22Rv1 (cell line): ENCODE data around the gene RPEL1.

Source experiments
- H3K27ac ChIP-seq: fragments of 450-650 bp; 2 replicates; pipeline ENCODE4 v1.5.1; 2017
- ZFX ChIP-seq: fragments of 450-650 bp; IDR thresholded peaks from 2 replicates; pipeline ENCODE4 v1.6.1; 2017; ENCODE audit warnings: antibody characterized with exemption, borderline replicate concordance
- TF ChIP-seq, protein P1 (sequence below): fragments of 450-650 bp; IDR thresholded peaks from 2 replicates; pipeline ENCODE4 v1.5.1; 2017; ENCODE audit warnings: mild to moderate bottlenecking

The RPEL1 gene

DNA sequence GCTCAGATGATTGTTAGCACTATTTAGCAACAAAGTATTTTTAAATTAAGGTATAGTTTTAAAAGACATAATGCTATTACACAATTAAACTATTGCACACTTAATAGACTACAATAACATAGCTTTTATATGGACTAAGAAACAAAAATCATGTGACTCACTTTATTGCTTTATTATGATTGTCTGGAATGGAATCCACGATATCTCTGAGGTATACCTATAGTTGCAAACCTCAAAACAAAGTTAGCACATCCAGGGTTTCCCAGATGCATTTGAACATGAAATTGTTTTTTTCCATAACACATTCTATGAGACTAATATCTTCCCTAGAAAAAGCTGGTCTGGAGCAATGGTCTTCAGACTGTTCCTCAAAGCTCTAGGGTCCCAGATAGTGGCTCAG is 18.3 kb upstream of the RPEL1 start:
- H3K27ac ChIP-seq: no peak overlapping the region
- no peak for TF ChIP-seq ZFX
- TF ChIP-seq, protein P1, sequence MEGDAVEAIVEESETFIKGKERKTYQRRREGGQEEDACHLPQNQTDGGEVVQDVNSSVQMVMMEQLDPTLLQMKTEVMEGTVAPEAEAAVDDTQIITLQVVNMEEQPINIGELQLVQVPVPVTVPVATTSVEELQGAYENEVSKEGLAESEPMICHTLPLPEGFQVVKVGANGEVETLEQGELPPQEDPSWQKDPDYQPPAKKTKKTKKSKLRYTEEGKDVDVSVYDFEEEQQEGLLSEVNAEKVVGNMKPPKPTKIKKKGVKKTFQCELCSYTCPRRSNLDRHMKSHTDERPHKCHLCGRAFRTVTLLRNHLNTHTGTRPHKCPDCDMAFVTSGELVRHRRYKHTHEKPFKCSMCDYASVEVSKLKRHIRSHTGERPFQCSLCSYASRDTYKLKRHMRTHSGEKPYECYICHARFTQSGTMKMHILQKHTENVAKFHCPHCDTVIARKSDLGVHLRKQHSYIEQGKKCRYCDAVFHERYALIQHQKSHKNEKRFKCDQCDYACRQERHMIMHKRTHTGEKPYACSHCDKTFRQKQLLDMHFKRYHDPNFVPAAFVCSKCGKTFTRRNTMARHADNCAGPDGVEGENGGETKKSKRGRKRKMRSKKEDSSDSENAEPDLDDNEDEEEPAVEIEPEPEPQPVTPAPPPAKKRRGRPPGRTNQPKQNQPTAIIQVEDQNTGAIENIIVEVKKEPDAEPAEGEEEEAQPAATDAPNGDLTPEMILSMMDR: no peak

DNA sequence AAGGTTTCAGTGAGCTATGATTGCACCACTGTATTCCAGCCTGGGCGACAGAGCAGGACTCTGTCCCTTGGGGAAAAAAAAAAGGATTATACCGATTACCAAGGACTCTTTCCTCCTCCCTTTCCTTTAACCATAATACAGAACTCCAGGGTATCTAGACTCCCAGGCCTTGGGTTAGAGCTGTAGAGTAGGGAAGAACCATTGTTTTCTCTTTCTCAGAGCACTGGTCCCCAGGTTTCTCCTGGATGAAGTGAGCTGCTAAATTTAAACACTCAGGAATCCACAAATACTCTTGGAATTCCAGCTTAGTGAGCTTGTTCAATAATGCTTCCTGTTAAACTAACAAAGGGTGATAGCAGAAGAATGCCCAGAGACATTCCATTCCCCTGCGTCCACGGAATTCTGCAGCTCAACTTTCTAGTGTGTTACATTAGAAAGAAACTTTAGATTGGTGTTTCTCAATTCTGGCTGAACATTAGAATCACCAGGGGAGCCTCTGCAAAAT is 14.6 kb upstream of the RPEL1 start:
- TF ChIP-seq, protein P1: no peak
- no peak for TF ChIP-seq ZFX
- H3K27ac ChIP-seq: no peak overlapping the region

DNA sequence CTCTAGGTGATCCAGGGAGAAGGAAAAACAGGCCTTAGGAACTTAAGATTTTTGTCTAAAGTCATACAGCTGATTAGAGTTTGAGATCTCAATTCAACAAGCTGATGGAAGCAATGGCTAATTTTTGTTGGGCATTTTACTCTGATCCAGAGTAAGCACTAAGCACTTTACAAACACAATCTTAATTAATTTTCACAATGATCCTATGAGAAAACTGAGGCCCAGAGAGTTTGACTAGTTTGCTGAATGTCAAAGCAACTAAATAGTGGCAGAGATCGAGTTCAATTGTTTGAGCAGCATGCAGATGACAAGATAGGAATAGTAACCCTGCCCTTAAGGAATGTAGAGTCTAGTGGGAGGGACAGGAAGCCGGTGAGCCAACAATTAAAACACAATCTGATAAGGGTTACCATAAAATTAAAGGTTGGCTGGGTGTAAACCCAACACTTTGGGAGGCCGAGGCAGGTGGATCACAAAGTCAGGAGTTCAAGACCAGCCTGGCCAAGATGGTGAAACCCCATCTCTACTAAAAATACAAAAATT is 13.5 kb upstream of the RPEL1 start:
- TF ChIP-seq, protein P1: no peak
- TF ChIP-seq ZFX: no peak
- no peak overlapping the region for H3K27ac ChIP-seq

DNA sequence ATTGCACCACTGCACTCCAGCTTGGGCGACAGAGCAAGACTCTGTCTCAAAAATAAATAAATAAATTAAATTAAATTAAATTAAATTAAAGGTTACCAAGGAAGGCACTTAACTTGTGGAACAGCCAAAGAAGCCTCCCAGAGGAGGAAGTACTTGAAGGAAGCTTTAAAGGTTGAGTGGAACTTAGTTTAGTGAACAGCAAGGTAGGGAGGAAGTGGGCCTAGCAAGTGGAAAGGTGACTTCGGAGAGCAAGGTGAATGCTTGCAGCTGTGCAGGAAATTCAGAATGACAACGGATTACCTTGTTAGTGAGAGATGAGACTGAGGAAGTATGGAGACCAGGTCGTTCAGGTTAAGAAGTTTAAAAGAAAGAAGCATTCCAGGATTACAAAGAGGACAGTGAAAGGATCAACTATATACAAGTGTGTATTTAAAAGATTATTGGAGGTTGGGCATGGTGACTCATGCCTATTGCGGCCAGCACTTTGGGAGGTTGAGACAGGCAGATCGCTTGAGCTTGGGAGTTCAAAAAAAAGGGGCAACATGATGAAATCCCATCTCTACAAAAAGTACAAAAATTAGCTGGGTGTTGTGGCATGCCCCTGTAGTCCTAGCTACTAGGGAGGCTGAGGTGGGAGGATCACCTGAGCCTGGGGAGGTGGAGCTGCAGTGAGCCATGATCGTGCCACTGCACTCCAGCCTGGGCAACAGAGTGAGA is 12.8 kb upstream of the RPEL1 start:
- TF ChIP-seq ZFX: no peak
- TF ChIP-seq, protein P1: no peak
- no peak overlapping the region for H3K27ac ChIP-seq

DNA sequence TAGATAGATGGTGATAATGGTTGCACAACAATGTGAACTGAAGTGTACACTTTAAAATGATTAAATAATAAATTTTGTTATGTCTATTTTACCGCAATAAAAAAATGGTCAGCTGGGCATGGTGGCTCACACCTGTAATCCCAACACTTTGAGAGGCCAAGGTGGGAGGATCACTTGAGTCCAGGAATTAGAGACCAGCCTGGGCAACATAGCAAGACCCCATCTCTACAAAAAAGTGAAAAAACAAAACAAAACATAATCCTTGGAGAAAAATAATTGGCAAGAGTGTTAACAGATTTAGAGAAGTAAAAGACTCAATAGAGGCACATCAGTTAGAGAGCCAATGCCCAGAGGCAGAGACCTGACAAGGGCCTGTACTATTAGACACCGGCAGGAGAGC is 9.9 kb upstream of the RPEL1 start:
- no peak overlapping the region for H3K27ac ChIP-seq
- TF ChIP-seq, protein P1: no peak
- no peak for TF ChIP-seq ZFX

DNA sequence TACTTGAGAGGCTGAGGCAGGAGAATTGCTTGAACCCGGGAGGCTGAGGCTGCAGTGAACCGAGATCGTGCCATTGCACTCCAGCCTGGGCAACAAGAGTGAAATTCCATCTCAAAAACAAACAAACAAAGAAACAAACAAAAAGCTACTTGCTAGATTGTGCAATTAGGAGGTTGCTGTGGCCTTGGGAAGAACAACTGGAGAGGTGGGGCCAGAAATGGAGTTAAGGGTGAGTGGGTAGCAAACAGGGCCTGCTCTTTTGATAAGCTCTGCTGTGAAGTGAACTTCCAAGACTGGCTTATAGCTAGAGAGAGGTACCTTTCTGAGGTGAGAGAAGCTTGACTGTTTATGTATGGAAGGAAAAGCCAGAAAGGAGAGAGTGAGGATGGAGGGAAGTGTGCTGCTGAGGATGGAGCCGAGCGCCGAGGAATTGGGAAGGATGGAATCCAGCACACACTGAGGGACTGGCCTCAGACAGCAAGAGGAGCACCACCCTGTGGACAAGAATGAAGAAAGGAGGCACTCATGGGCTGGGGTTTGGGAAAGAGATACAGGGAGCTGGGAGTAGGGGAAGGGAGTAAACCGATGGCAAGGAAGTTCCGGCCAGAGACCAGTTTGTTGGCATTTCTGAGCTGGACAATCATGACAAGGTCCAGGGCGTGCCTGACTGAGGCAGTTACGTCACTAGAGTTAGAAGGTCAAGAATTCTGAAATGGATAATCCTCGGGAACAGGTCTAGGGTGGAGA is 7.0 kb upstream of the RPEL1 start:
- TF ChIP-seq ZFX: no peak
- TF ChIP-seq, protein P1: peak; percentile 1; the same call in 1 of the 2 replicates
- no peak overlapping the region for H3K27ac ChIP-seq
